Vagina (tissue), 2 donors: ENCODE measurements around the gene MYPN. TPM values are rescaled to one million over a fixed set of nuclear protein-coding genes. Genes with fewer than 3 reads are reported as not detected.

ENCODE experiments used
- DNase-seq, 2 donors: peaks; one replicate each; pipeline ENCODE4 v3.0.0-alpha.2; 2017; ENCODE audit errors: extremely low spot score in 2 of 2
- H3K27ac ChIP-seq: fragments of 200-600 bp; sonication (generic); one replicate; pipeline ENCODE4 v1.5.1; 2019
- H3K27me3 ChIP-seq: fragments of 200-600 bp; sonication (generic); one replicate; pipeline ENCODE4 v1.5.1; 2019
- H3K36me3 ChIP-seq, 2 donors: fragments of 200-600 bp; sonication (generic); one replicate each; pipeline ENCODE4 v1.5.1; 2017 to 2019
- H3K4me1 ChIP-seq: fragments of 200-600 bp; sonication (generic); one replicate; pipeline ENCODE4 v1.5.1; 2019
- H3K4me3 ChIP-seq, 2 donors: fragments of 200-600 bp; sonication (generic); 1 replicate in 1 of 2; 2 replicates in 1 of 2; pipeline ENCODE4 v1.5.1; 2016 to 2019
- H3K9me3 ChIP-seq: fragments of 200-600 bp; sonication (generic); one replicate; pipeline ENCODE4 v1.5.1; 2019
- CTCF ChIP-seq, 3 experiments: fragments of 450-650 bp in 2 of 3; fragments of 200-600 bp in 1 of 3; sonication (generic) in 1 of 3; IDR thresholded peaks; one replicate each; pipeline ENCODE4 v1.5.1; 2017 to 2019; ENCODE audit warnings: antibody characterized with exemption in 3 of 3, mild to moderate bottlenecking in 2 of 3, moderate library complexity in 2 of 3
- POLR2A ChIP-seq, 2 donors: fragments of 450-650 bp; IDR thresholded peaks; one replicate each; pipeline ENCODE4 v1.6.1; 2017; ENCODE audit warnings: antibody characterized with exemption in 2 of 2, mild to moderate bottlenecking in 2 of 2, moderate library complexity in 2 of 2
- POLR2AphosphoS5 ChIP-seq, 2 donors: sonication (generic); formaldehyde crosslinking; IDR thresholded peaks; one replicate each; pipeline ENCODE4 v1.9.0; 2017; ENCODE audit warnings: antibody characterized with exemption in 2 of 2, mild to moderate bottlenecking in 2 of 2, low read depth in 1 of 2; ENCODE audit not compliant: insufficient read depth in 1 of 2
- intact Hi-C: fragments of 100-400 bp; cut with DNase I; formaldehyde crosslinking; loops from one replicate; pipeline ENCODE4 v1.15.1; 2023
- total RNA-seq: library from RNA; depleted of rRNA; stranded (reverse); fragments of >200 nt; gene quantifications from one replicate; pipeline ENCODE4 v1.2.3, GENCODE V29; 2016

The MYPN gene
- total RNA-seq, 1 donor from 2014 or later = not detected

DNA sequence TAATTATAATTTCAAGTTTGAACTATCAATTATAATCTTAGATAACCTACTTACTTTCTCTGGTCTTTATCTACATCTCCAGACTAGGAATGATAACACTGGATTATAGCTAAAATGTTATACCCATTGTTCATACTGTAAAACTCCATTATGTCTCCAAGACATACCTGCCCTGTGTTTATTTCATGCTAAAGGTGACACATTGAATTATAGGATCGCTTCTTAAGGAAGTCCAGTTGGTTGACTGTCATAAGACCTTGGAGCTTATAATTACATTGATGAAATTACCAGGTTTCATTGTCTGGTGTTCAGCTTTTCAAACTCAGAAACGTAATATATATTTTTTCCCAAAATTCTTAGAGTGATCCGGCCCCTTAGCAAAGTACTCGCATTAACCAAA is 18.7 kb upstream of the MYPN start:
- Histone ChIP-seq H3K4me1 (no peaks in the 10 kb centered on the region), H3K27me3 (no peaks in the 10 kb centered on the region), H3K27ac (no peak overlapping the region), H3K36me3 (no peaks in the 10 kb centered on the region), H3K4me3 (no peak overlapping the region), H3K9me3 (no peaks in the 10 kb centered on the region)
- TF ChIP-seq CTCF (IDR thresholded peaks at IDR 0.05) (no peak), POLR2A (IDR thresholded peaks at IDR 0.05) (no peak), POLR2AphosphoS5 (IDR thresholded peaks at IDR 0.05; ENCODE audit: insufficient read depth in 1 of 2, low read depth in 1 of 2) (no peak)
- no peak for DNase-seq
- intact Hi-C loops = no loop called here

DNA sequence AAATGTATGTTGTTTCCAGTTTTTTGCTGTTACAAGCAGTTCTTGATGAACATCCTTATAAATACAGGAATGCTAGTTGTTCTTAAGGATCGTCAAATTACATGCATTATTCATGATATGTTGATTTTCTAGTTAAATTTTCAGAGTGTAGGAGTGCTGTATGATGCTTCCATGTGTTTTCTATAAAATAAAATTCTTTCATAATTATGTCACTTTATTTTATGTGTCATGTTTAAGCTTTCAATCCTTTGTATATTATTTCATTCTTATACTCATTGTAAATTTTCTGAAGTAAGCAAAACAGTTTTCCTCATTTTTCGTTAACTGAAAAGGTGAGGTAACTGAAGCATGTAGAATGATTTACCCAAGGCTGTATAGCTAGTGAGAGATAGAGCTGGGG is 16.8 kb upstream of the MYPN start:
- intact Hi-C loops = no loop called here
- no peak overlapping the region for H3K4me3 ChIP-seq
- no peak for DNase-seq
- no peaks in the 10 kb centered on the region for H3K4me1 ChIP-seq
- H3K27me3 ChIP-seq = no peaks in the 10 kb centered on the region
- H3K9me3 ChIP-seq = no peaks in the 10 kb centered on the region
- TF ChIP-seq POLR2AphosphoS5 (IDR thresholded peaks at IDR 0.05; ENCODE audit: insufficient read depth in 1 of 2, low read depth in 1 of 2) (no peak), CTCF (IDR thresholded peaks at IDR 0.05) (no peak), POLR2A (IDR thresholded peaks at IDR 0.05) (no peak)
- no peaks in the 10 kb centered on the region for H3K36me3 ChIP-seq
- no peak overlapping the region for H3K27ac ChIP-seq

DNA sequence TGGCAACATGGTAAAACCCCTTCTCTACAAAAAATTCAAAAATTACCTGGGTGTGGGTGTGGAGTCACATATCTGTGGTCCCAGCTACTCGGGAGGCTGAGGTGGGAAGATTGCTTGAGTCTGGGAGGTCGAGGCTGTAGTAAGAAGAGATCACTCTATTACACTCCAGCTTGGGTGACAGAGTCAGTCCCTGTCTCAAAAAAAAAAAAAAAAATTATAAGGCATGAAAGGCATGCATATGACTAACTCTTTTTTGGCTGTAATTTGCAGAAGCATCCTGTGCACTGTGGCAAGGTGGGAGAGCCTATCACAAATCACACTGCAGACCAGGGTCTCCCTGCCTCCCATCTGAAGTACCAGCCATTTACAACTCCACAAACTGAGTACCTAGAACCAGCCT is 14.1 kb upstream of the MYPN start:
- no peak for DNase-seq
- Histone ChIP-seq H3K36me3 (no peaks in the 10 kb centered on the region), H3K4me1 (no peaks in the 10 kb centered on the region), H3K9me3 (no peaks in the 10 kb centered on the region), H3K27me3 (no peaks in the 10 kb centered on the region), H3K27ac (no peak overlapping the region), H3K4me3 (no peak overlapping the region)
- intact Hi-C loops = no loop called here
- TF ChIP-seq POLR2A (IDR thresholded peaks at IDR 0.05) = no peak

DNA sequence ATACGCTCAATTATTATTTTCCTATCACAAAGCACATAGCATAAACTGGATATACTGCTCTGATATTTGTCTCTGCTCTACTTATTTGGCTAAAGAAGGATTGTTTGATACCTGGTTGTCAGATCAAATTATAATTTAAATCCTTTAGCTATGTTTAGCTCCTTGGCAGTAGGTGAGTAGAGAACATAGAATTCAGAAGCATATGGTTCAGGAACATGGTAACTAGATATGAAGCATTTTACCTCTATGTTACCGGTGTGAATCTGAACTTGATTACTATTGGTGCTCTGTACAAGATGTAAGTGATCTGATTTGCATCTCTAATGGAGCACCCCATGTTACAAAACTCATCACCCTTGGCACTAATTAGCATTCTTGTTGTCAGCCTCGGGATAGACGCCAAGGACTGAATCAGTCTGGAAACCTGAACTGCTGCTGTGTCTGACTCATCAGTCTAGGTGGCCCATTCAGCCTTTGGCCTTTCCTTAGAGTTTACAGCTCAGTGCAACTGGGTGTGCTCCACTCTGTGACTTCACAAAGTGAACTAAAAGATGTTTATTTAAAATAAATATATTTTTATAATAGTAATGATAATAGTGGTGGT is 12.3 kb upstream of the MYPN start:
- intact Hi-C loops = no loop called here

GRCh38 chr10:68099736-68100135 is 9.6 kb upstream of the MYPN start:
- no peaks in the 10 kb centered on the region for H3K4me1 ChIP-seq
- H3K27ac ChIP-seq = no peak overlapping the region
- no peaks in the 10 kb centered on the region for H3K36me3 ChIP-seq
- H3K9me3 ChIP-seq = no peaks in the 10 kb centered on the region
- no peaks in the 10 kb centered on the region for H3K27me3 ChIP-seq
- H3K4me3 ChIP-seq = no peak overlapping the region
- intact Hi-C loops = no loop called here
- no peak for DNase-seq
- TF ChIP-seq POLR2A (IDR thresholded peaks at IDR 0.05) = no peak
- no peak for TF ChIP-seq POLR2AphosphoS5 (IDR thresholded peaks at IDR 0.05; ENCODE audit: insufficient read depth in 1 of 2, low read depth in 1 of 2)
- TF ChIP-seq CTCF (IDR thresholded peaks at IDR 0.05) = no peak

More for the DNA sequence above, 12.3 kb upstream of the MYPN start:
- no peak for TF ChIP-seq CTCF (IDR thresholded peaks at IDR 0.05)
- peak in 1 of 2 donors; percentile 80 for TF ChIP-seq POLR2AphosphoS5 (IDR thresholded peaks at IDR 0.05; ENCODE audit: insufficient read depth in 1 of 2, low read depth in 1 of 2)
- no peaks in the 10 kb centered on the region for H3K4me1 ChIP-seq
- H3K27ac ChIP-seq = no peak overlapping the region
- H3K36me3 ChIP-seq = no peaks in the 10 kb centered on the region
- no peaks in the 10 kb centered on the region for H3K27me3 ChIP-seq
- H3K4me3 ChIP-seq = no peak overlapping the region
- no peak for DNase-seq
- H3K9me3 ChIP-seq = no peaks in the 10 kb centered on the region
